Fibroblast of lung (primary cell): Measurements from ENCODE around the gene ANKS1B. TPM values are rescaled to one million over a fixed set of nuclear protein-coding genes. Genes with fewer than 3 reads are reported as not detected.

ENCODE experiments used
- DNase-seq, 2 donors: peaks; one replicate each; pipeline versions ENCODE4 v3.0.0 to v3.0.0-alpha.2; 2010; ENCODE audit warnings: low read depth in 2 of 2
- H2AFZ ChIP-seq: 2 replicates; pipeline ENCODE4 v1.5.1; 2012; ENCODE audit warnings: low read length, control low read depth, inconsistent platforms
- H3K27ac ChIP-seq: 2 replicates; pipeline ENCODE4 v1.5.1; 2011; ENCODE audit warnings: low read length, control low read depth; ENCODE audit not compliant: insufficient read depth
- H3K27me3 ChIP-seq: 2 replicates; pipeline ENCODE4 v1.5.1; 2011; ENCODE audit warnings: mild to moderate bottlenecking, low read length; ENCODE audit not compliant: control insufficient read depth, insufficient read depth
- H3K36me3 ChIP-seq: 2 replicates; pipeline ENCODE4 v1.5.1; 2011; ENCODE audit warnings: low read length; ENCODE audit not compliant: control insufficient read depth, insufficient read depth
- H3K4me1 ChIP-seq: 2 replicates; pipeline ENCODE4 v1.5.1; 2011; ENCODE audit warnings: low read length; ENCODE audit not compliant: control insufficient read depth, insufficient read depth; ENCODE audit errors: extremely low read depth
- H3K4me2 ChIP-seq: 2 replicates; pipeline ENCODE4 v1.5.1; 2011; ENCODE audit warnings: low read length, control low read depth; ENCODE audit not compliant: insufficient read depth; ENCODE audit errors: extremely low read depth
- H3K4me3 ChIP-seq, 4 experiments: fragments of 200-600 bp in 1 of 4; sonication (generic) in 1 of 4; replicated peaks in 1 of 4; 2 replicates each; pipeline ENCODE4 v1.5.1; 2011 to 2016; ENCODE audit warnings: low read length in 4 of 4, low read depth in 3 of 4, mild to moderate bottlenecking in 3 of 4, control low read depth in 2 of 4, inconsistent platforms in 1 of 4, mixed read lengths in 1 of 4; ENCODE audit not compliant: insufficient read depth in 1 of 4; ENCODE audit errors: control extremely low read depth in 1 of 4
- H3K79me2 ChIP-seq: 2 replicates; pipeline ENCODE4 v1.5.1; 2012; ENCODE audit warnings: mild to moderate bottlenecking, low read length, inconsistent platforms; ENCODE audit not compliant: control insufficient read depth, insufficient read depth
- H3K9ac ChIP-seq: 2 replicates; pipeline ENCODE4 v1.5.1; 2011; ENCODE audit warnings: mild to moderate bottlenecking, low read length, control low read depth; ENCODE audit not compliant: insufficient read depth
- H3K9me3 ChIP-seq: 2 replicates; pipeline ENCODE4 v1.5.1; 2012; ENCODE audit warnings: low read depth, low read length; ENCODE audit not compliant: control insufficient read depth, insufficient read depth
- H4K20me1 ChIP-seq: 2 replicates; pipeline ENCODE4 v1.5.1; 2011; ENCODE audit warnings: low read length; ENCODE audit not compliant: control insufficient read depth, insufficient read depth; ENCODE audit errors: extremely low read depth
- CTCF ChIP-seq, 2 donors: IDR thresholded peaks in 1 of 2; conservative IDR thresholded peaks in 1 of 2; 1 replicate in 1 of 2; 2 replicates in 1 of 2; pipeline ENCODE4 v1.5.1; 2011 to 2012; ENCODE audit warnings: low read length in 2 of 2, control low read depth in 1 of 2, inconsistent platforms in 1 of 2, low read depth in 1 of 2, mild to moderate bottlenecking in 1 of 2
- EZH2 ChIP-seq: IDR thresholded peaks from 2 replicates; pipeline ENCODE4 v1.5.1; 2012; ENCODE audit warnings: low read length, control low read depth, mild to moderate bottlenecking; ENCODE audit errors: missing control alignments
- polyA plus RNA-seq, 2 donors: library from polyadenylated mRNA; depleted of rRNA in 1 of 2; stranded (reverse) in 1 of 2; unstranded in 1 of 2; fragments of >200 nt; gene quantifications; 2 replicates each; pipeline ENCODE4 v1.2.1, GENCODE V29; 2011 to 2012; ENCODE audit warnings: missing spikeins in 1 of 2
- total RNA-seq: library from RNA; depleted of rRNA; stranded (reverse); fragments of >200 nt; gene quantifications from 2 replicates; pipeline ENCODE4 v1.2.1, GENCODE V29; 2014

Gene ANKS1B
- total and polyA plus RNA-seq, 2 donors (not counting 1 experiment from before 2014, with no cell fraction given), result 0.11 to 0.83 TPM

DNA sequence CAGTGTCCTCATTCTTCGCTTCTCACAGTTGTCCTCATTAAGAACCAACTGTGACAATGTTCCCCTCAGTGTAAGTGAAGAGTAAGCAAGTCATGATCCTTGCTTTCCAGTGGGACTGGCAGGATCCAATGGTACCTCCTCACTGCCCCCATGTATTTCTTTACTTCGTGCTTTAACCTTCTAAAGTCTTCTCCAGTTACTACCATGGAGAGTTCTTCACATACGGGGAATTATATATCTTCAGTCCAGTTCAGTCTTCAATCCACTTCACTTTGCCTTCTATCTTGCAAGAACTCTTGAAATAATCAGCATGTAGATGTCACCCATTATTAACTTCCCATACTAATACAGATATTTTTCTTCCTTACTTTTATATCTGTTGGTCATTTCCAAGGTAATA is 719.1 kb downstream of the ANKS1B start:
- no peak for DNase-seq
- H4K20me1 ChIP-seq, result no peaks in the 10 kb centered on the region
- no peak overlapping the region for H3K27ac ChIP-seq
- no peak overlapping the region for H3K9ac ChIP-seq
- H3K36me3 ChIP-seq, result no peaks in the 10 kb centered on the region
- H3K4me2 ChIP-seq, result no peak overlapping the region
- TF ChIP-seq CTCF (conservative IDR thresholded peaks at IDR 0.05 in 1 of 2, IDR thresholded peaks at IDR 0.05 in 1 of 2; ENCODE audit: low read depth in 1 of 2, low read length in 2 of 2) (no peak), EZH2 (no peak)
- no peak overlapping the region for H2AFZ ChIP-seq
- no peaks in the 10 kb centered on the region for H3K4me1 ChIP-seq
- no peaks in the 10 kb centered on the region for H3K79me2 ChIP-seq
- H3K27me3 ChIP-seq, result no peaks in the 10 kb centered on the region
- no peaks in the 10 kb centered on the region for H3K9me3 ChIP-seq
- H3K4me3 ChIP-seq, result no peak overlapping the region

DNA sequence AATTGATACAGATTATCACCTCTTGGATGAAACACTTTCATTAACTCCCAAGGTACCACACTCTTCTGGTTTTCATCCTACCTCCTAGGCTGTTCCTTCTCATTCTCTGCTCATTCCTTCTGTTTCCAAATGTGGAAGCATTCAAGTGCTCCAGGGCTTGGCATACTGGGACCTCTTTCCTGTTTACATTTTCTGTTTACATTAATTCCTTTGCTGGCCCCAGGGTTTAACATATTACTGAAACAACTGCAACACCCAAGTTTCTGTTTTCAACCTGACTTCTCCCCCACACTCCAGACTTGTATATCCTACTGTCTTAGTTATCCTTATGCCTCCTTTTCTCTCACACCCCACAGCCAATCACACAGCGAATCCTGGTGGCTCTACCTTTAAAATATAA is 723.5 kb downstream of the ANKS1B start:
- Histone ChIP-seq H3K9ac (no peak overlapping the region), H3K4me1 (no peaks in the 10 kb centered on the region), H2AFZ (no peak overlapping the region), H4K20me1 (no peaks in the 10 kb centered on the region), H3K4me3 (no peak overlapping the region), H3K27me3 (no peaks in the 10 kb centered on the region), H3K36me3 (no peaks in the 10 kb centered on the region), H3K27ac (no peak overlapping the region), H3K79me2 (no peaks in the 10 kb centered on the region), H3K4me2 (no peak overlapping the region), H3K9me3 (no peaks in the 10 kb centered on the region)
- DNase-seq, result no peak
- TF ChIP-seq CTCF (conservative IDR thresholded peaks at IDR 0.05 in 1 of 2, IDR thresholded peaks at IDR 0.05 in 1 of 2; ENCODE audit: low read depth in 1 of 2, low read length in 2 of 2) (no peak), EZH2 (no peak)

DNA sequence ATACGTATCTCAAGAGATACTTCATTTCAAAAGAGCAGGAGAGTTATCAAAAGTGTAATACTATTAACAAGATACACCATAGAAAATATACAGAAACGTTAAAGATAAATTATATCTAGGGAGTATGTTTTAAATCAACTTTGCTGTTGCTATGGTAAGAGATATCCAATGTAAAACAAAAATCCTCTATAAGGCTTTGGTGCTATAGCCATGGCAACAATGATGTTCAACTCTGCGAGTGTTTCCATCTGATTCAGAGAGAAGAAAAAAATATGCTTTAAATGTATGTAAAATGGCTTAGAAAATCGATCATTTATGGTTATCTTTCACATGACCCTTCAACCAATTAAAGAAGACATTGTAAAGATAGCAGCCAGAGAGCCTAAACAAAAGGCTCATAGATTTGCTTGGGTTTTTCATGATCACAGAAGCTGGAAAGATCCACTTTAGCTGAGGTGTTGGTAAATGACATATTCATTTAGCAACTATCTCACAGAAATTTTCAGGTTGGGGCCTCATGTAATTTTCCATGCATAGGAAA is 724.2 kb downstream of the ANKS1B start:
- DNase-seq, result no peak
- no peaks in the 10 kb centered on the region for H3K9me3 ChIP-seq
- no peaks in the 10 kb centered on the region for H3K27me3 ChIP-seq
- TF ChIP-seq CTCF (conservative IDR thresholded peaks at IDR 0.05 in 1 of 2, IDR thresholded peaks at IDR 0.05 in 1 of 2; ENCODE audit: low read depth in 1 of 2, low read length in 2 of 2) (no peak), EZH2 (no peak)
- no peaks in the 10 kb centered on the region for H3K4me1 ChIP-seq
- no peak overlapping the region for H3K27ac ChIP-seq
- H3K4me3 ChIP-seq, result no peak overlapping the region
- no peak overlapping the region for H3K4me2 ChIP-seq
- no peaks in the 10 kb centered on the region for H4K20me1 ChIP-seq
- no peak overlapping the region for H3K9ac ChIP-seq
- no peaks in the 10 kb centered on the region for H3K79me2 ChIP-seq
- no peaks in the 10 kb centered on the region for H3K36me3 ChIP-seq
- H2AFZ ChIP-seq, result no peak overlapping the region
